ENCODE measurements around the gene PAX7.

PAX7 gene

DNA sequence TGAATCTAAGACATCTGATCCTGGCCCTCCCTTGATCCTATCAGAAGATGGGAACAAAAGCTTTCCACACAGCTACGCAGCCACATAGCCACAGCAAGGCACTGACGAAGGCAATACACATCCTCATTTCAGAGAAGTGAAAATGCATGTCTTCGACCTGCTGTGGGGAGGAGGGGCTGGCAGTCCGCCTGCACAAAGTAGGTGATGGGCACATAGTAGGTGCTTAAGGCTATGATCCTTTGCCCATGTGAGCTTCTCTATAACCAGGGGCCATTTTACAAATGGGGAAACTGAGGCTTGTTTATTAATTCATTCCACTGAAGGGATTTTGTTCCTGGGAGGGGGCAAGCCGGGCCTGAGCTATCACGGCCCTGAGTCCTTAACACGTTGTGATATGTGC is 94.2 kb downstream of the PAX7 start:
- H3K27ac ChIP-seq = no peak overlapping the region
- TF ChIP-seq, protein P1, sequence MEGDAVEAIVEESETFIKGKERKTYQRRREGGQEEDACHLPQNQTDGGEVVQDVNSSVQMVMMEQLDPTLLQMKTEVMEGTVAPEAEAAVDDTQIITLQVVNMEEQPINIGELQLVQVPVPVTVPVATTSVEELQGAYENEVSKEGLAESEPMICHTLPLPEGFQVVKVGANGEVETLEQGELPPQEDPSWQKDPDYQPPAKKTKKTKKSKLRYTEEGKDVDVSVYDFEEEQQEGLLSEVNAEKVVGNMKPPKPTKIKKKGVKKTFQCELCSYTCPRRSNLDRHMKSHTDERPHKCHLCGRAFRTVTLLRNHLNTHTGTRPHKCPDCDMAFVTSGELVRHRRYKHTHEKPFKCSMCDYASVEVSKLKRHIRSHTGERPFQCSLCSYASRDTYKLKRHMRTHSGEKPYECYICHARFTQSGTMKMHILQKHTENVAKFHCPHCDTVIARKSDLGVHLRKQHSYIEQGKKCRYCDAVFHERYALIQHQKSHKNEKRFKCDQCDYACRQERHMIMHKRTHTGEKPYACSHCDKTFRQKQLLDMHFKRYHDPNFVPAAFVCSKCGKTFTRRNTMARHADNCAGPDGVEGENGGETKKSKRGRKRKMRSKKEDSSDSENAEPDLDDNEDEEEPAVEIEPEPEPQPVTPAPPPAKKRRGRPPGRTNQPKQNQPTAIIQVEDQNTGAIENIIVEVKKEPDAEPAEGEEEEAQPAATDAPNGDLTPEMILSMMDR (conservative IDR thresholded peaks at IDR 0.05) = no peak

DNA sequence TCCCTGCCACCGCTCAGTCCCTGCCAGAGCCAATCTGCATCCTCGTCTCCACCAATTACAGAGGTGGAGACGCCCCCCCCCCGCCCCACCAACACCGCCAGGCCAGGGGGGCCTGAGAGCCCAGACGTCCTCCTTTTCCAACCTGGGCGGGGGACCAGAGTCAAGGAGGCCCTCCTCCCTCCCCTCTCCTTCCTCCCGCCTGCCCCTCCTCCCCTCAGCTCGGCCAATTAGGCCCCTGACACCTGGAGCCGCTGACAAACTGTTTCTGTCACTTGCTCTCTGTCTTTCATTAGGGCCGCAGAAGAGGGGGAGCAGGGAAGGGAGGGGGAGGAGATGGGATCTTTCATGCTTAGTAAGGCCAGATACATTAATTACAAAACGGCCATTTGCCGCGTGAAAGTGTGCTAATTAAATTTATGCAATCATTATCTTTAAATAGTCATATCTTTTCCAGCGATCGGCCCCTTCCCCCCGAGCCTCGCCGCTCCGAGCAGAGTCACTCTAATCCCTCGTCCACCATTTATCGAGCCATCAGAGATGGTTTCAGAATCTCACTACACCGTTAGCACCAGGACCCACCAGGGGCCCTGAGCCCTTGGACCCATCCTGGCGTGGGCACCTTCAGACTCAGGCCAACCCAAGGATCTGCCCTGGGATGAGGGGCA is 94.7 kb downstream of the PAX7 start:
- H3K27ac ChIP-seq = no peak overlapping the region
- TF ChIP-seq, protein P1 (conservative IDR thresholded peaks at IDR 0.05) = no peak

DNA sequence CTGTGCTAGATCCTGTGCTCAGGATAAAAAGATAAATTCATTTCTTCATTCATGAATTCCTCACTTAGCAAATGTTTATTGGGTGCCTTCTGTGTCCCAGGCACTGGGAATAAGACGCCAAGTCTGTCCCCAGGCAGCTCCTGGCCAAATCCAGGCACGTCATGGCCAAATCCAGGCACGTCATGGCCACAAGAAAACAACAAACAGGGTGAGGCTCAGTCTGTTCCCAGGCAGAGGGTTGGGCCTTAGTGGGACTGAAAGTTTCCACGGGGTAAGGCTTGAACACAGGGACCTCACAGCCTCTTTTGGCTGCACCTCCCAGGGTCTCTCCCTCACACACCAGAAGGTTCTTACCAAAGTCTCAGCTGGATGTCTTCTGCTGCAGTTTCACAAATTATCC is 95.7 kb downstream of the PAX7 start:
- TF ChIP-seq, protein P1 (conservative IDR thresholded peaks at IDR 0.05) = no peak
- no peak overlapping the region for H3K27ac ChIP-seq

DNA sequence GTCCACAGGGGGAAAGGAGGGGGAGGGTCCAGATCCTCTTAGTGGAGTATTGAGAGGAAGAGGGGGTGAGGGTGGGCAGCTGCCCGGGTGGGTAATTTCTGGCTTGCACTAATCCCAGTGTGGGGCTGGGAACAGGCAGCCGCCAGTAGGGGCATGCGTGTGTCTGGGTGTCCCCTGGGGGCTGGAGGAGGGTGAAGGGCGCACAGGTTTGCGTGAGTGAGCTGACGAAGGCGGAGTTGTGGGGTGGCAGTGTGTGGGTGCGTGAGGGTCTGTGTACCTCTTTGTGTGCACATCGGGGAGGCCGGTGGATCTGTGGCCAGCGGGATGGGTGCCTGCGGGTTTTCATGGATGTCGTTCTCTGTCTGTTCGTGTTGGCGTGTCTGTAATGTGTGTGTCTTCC is 97.3 kb downstream of the PAX7 start:
- H3K27ac ChIP-seq = no peak overlapping the region
- TF ChIP-seq, protein P1 (conservative IDR thresholded peaks at IDR 0.05) = no peak

DNA sequence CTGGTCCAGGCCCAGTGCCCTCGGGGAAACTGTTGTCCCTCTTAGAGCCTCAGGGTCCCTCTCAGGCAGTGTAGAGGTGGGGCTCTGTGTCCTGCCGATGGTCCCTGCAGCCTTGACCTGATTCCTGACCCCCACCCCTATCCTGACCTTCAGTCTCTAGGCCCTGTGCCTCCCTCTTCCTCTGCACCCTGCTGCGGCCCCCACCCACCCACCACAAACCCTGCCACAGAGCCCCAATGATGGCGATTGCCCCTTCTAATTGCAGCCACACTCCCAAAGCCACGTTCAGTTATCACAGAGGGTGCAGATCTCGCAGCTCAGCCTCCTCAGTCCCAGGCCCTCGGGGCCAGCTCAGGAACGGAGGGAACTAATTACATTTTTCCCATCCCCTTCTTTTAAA is 99.7 kb downstream of the PAX7 start:
- no peak overlapping the region for H3K27ac ChIP-seq
- TF ChIP-seq, protein P1 (conservative IDR thresholded peaks at IDR 0.05) = no peak

DNA sequence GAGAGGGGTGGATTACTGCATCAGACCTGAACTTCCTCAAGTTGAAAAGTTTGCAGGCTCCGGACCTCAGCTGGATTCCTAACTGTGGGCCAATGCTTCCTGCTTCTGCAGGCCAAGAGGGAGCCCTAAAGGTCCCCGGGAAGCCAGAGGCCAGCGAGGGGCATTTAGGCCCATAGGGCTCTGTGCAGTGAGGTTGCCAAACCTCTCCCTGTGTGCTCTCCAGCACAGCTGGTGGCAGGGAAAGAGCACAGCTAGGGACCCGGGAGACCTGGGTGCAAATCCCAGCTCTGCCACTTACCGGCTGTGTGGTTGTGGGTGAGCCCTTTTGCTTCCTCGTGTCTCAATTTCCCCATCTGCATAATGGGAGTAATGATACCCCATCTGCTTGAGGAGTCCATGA is 100.5 kb downstream of the PAX7 start:
- no peak overlapping the region for H3K27ac ChIP-seq
- TF ChIP-seq, protein P1 (conservative IDR thresholded peaks at IDR 0.05) = no peak

DNA sequence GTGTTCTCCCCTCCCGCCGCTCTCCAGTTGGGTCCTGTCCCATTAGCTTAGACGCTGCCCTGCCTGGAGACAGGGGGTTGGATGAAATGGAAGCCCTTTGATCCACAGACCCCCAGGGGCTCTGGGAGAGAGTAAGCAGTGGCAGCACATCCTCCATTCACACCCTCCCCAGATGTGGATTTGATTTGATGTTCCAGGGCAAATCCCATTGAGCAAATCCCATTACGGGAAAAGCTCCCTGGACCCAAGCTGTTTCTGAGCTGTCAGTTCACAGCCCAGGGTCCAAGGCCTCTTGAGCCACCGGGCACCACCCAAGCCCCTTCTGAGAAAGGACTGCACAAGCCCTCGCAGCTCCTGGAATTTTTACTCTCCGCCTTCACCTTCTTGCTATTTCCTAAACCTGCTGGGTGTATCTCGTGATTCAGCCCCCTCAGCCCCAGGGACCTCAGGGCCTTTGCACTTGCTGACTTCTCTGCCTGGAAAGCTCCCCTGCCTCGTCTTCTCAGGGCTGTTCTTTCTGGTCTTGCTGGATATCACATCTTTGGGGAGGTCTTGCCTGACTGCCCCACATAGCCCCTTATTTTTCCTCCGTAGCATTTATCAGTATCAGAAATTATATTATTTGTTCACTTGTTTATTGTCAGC is 101.1 kb downstream of the PAX7 start:
- H3K27ac ChIP-seq = no peak overlapping the region
- TF ChIP-seq, protein P1 (conservative IDR thresholded peaks at IDR 0.05) = no peak

Data from VCaP (cell line).